Measurements from ENCODE around the gene ACO2. TPM values are rescaled to one million over a fixed set of nuclear protein-coding genes. Genes with fewer than 3 reads are reported as not detected.

ACO2 gene
- total RNA-seq, 4 donors from 2014 or later, result 69.9 to 91.1 (median 76.4) TPM

DNA sequence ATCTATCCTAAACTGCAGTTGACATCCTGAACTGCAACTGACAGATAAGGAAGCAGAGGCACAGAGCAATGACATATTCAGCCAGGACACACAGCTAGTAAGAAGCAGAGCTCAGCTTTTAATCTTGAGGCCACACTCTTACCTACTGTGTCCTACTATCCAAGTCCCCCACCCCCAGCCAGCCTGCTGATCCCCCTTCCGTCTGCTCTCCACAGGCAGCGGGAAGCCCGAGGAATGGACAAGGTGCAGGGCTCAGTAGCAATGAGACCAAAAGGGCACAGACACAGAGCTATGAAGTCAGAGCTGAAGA is 71.0 kb downstream of the ACO2 start:
- H3K27ac ChIP-seq, result no peak overlapping the region

DNA sequence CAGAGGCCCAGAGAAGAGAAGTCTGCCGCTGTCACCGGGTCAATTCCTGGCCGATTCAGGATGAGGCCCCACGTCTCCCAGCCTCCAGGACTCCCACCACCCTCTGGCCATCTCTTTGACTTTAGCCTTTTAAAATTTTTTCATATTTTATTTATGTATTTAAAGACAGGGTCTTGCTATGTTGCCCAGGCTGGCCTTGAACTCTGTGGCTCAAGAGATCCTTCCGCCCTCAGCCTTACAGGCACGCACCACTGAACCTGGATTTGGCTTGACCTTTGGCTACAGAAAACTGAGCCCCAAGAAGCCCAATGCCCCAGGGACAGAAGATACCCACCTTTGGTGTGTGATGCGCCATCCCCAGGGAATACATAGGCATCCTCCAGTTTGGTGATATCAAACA is 71.4 kb downstream of the ACO2 start:
- Histone ChIP-seq H3K4me1 (peaks cover 0 to 37% (median 14%) of the 10 kb centered on the region in 4 donors), H3K36me3 (peaks cover 0 to 41% (median 0%) of the 10 kb centered on the region in 3 donors), H3K9me3 (no peaks in the 10 kb centered on the region), H3K27ac (no peak overlapping the region), H3K4me3 (no peak overlapping the region), H3K27me3 (no peaks in the 10 kb centered on the region)
- TF ChIP-seq, protein P1, sequence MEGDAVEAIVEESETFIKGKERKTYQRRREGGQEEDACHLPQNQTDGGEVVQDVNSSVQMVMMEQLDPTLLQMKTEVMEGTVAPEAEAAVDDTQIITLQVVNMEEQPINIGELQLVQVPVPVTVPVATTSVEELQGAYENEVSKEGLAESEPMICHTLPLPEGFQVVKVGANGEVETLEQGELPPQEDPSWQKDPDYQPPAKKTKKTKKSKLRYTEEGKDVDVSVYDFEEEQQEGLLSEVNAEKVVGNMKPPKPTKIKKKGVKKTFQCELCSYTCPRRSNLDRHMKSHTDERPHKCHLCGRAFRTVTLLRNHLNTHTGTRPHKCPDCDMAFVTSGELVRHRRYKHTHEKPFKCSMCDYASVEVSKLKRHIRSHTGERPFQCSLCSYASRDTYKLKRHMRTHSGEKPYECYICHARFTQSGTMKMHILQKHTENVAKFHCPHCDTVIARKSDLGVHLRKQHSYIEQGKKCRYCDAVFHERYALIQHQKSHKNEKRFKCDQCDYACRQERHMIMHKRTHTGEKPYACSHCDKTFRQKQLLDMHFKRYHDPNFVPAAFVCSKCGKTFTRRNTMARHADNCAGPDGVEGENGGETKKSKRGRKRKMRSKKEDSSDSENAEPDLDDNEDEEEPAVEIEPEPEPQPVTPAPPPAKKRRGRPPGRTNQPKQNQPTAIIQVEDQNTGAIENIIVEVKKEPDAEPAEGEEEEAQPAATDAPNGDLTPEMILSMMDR (IDR thresholded peaks at IDR 0.05), result no peak
- WGBS, 2 donors, result 89 to 92% methylated on average over 7 of the region's 7 CpGs
- no peak for DNase-seq (ENCODE audit: low spot score in 2 of 2)

More for the DNA sequence above, 71.0 kb downstream of the ACO2 start:
- Histone ChIP-seq H3K36me3 (peaks cover 0 to 45% (median 0%) of the 10 kb centered on the region in 3 donors), H3K4me3 (no peak overlapping the region), H3K27me3 (no peaks in the 10 kb centered on the region), H3K9me3 (no peaks in the 10 kb centered on the region), H3K4me1 (peaks cover 0 to 33% (median 14%) of the 10 kb centered on the region in 4 donors)
- WGBS, 2 donors, result 87 to 91% methylated on average over 3 of the region's 3 CpGs
- TF ChIP-seq EP300 (IDR thresholded peaks at IDR 0.05) (no peak), POLR2A (IDR thresholded peaks at IDR 0.05) (no peak)
- TF ChIP-seq, protein P1 (IDR thresholded peaks at IDR 0.05), result no peak
- no peak for DNase-seq (ENCODE audit: low spot score in 2 of 2)

DNA sequence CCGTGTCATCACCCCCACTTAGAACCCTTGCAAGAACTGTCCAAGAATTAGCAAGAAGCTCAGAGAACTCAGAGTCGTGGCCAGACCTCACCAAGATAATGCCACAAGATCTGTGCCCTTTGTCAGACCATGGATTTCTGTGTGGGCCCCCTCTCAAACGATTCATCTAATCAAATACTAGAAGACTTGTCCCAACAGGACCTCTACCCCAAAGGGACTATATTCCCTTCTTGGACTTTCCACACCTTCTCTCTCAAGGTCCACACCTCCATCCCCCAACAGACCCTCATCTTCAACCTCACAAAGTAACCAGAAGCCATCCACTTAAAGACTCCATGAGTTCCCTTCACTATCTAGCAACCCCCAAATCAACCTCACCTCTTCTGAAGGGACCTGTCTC is 72.6 kb downstream of the ACO2 start:
- H3K36me3 ChIP-seq, result peaks cover 0 to 41% (median 0%) of the 10 kb centered on the region in 3 donors
- DNase-seq (ENCODE audit: low spot score in 2 of 2), result no peak
- 62 to 77% methylated on average over 3 of the region's 3 CpGs for WGBS, 2 donors
- peaks cover 0 to 37% (median 14%) of the 10 kb centered on the region in 4 donors for H3K4me1 ChIP-seq
- H3K4me3 ChIP-seq, result no peak overlapping the region
- H3K27ac ChIP-seq, result no peak overlapping the region
- H3K27me3 ChIP-seq, result no peaks in the 10 kb centered on the region
- no peaks in the 10 kb centered on the region for H3K9me3 ChIP-seq
- TF ChIP-seq POLR2A (IDR thresholded peaks at IDR 0.05), result no peak
- TF ChIP-seq, protein P1 (IDR thresholded peaks at IDR 0.05), result no peak
- TF ChIP-seq EP300 (IDR thresholded peaks at IDR 0.05), result no peak

DNA sequence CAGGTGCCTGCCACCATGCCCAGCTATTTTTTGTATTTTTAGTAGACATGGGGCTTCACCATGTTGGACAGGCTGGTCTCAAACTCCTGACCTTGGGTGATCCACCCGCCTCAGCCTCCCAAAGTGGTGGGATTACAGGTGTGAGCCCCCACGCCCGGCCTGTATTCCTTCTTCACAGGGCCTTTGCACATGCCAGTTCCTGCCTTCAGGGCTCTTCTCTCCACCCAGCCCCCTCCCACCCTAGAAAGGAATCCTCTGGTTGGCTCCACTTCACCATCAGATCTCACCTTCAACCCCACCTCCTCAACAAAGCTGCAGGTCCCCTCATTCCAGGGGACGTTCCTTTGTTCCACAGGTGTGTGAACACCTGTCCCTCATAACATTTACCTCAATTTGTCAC is 73.3 kb downstream of the ACO2 start:
- Histone ChIP-seq H3K27ac (peak overlapping the region in 1 of 4 donors; percentile 34), H3K36me3 (peaks cover 0 to 35% (median 0%) of the 10 kb centered on the region in 3 donors), H3K4me1 (peaks cover 0 to 37% (median 14%) of the 10 kb centered on the region in 4 donors), H3K27me3 (no peaks in the 10 kb centered on the region), H3K4me3 (no peak overlapping the region), H3K9me3 (no peaks in the 10 kb centered on the region)
- DNase-seq (ENCODE audit: low spot score in 2 of 2), result no peak
- TF ChIP-seq, protein P1 (IDR thresholded peaks at IDR 0.05), result no peak
- no peak for TF ChIP-seq EP300 (IDR thresholded peaks at IDR 0.05)
- no peak for TF ChIP-seq POLR2A (IDR thresholded peaks at IDR 0.05)
- whole genome bisulfite sequencing, 2 donors, result 91 to 93% methylated on average over 4 of the region's 4 CpGs

DNA sequence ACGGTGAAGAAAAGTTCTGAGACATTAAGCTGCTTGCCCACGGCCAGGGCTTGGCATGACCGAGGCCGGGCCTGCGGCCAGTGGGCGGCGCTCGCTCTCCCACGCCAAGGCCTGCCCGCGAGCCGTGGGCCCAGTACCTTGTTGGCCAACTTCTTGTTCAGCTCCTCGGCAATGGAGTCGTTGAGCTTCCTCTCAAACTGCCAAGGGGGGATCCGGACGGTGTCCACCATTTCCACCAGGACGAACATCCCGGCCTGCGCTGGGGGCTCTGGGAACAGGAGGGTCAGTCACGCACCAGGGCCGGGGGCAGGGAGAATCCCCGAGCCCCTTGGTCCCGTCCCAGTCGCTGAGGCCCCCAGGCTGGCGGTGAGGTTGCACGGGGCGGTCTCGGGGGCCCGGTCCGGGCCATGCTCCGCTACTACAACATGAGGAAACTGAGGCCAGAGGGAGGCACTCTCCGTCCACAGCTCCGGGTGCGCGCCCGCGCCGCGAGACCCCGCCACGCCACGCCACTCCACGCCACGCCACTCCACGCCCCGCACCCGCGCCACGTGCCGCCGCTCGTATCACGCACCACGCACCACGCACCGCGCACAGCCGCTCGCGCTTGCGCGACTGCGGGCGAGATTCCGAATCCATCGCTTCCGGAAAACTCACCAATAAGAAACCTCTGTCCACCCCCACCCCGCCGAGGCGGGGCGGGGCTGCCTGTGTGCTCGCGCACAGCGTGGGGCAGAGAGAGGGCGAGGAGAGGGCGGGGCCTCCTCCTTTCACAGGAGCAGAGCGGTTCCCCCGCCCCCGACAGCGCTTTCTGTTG is 75.1 kb downstream of the ACO2 start, which contains the start of gene POLR3H:
Gene POLR3H (minus strand): TSS at position 617 of the 817 bp plus-strand sequence. CDS start 369 bp downstream, at position 248.
- peak; percentile 97 for DNase-seq (ENCODE audit: low spot score in 2 of 2)
- H3K36me3 ChIP-seq, result peaks cover 0 to 17% (median 0%) of the 10 kb centered on the region in 3 donors
- peak within 1 kb of the TSS; percentile 77 to 94 (median 90) for H3K27ac ChIP-seq
- peak within 1 kb of the TSS; percentile 79 to 96 (median 87) for H3K4me3 ChIP-seq
- TF ChIP-seq EP300 (IDR thresholded peaks at IDR 0.05) (peak; percentile 76 to 81), POLR2A (IDR thresholded peaks at IDR 0.05) (peak; percentile 27 to 65)
- TF ChIP-seq, protein P1 (IDR thresholded peaks at IDR 0.05), result peak; percentile 40 to 73 (median 56)
- no peaks in the 10 kb centered on the region for H3K27me3 ChIP-seq
- H3K4me1 ChIP-seq, result peaks cover 0 to 37% (median 14%) of the 10 kb centered on the region in 4 donors
- 0 to 1% methylated on average over 41 of the region's 80 CpGs for WGBS, 2 donors
- H3K9me3 ChIP-seq, result no peaks in the 10 kb centered on the region

Measured in tibial nerve (tissue), 4 donors.